ENCODE data around the gene LLCFC1.

The LLCFC1 gene

DNA sequence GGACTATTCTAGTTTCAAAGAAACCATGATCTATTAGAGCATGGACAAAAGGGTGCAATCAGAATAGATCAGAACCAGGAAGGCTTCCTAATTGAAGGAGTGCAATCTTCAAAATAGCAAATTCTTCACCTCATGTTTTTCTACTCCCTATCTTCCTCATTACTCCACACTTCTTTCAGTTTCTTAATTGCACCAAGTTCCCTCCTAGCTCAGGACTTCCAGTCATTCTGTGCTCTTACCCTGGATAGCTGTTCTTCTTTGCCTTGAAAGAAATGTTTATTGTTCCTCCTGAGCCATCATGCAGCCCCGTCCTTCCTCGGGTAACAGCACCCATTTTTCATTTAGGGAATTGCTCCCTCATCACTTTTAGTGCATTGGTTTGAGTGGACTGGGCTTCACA lies 28.8 kb upstream of the LLCFC1 start:
- no peak for DNase-seq (ENCODE audit: low read depth in 2 of 2)

DNA sequence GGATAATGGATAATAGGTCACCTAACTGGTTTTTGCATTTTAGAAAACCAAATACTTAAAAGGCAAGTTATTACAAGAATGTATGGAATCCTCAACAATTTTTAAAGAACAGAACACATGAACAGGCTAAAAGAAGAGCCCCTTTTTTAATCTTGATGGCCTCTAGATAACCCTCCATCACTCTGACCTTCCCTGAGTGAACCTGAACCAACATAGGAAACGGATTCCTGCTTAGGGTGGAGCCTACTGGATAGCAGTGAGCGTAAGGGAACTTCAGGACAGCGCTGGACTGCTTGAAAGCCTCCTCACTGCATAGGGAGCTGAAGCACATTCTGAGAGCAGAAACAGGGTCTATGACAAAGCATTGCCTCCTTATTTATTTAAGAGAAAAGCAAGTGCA lies 26.2 kb upstream of the LLCFC1 start:
- no peak for DNase-seq (ENCODE audit: low read depth in 2 of 2)

DNA sequence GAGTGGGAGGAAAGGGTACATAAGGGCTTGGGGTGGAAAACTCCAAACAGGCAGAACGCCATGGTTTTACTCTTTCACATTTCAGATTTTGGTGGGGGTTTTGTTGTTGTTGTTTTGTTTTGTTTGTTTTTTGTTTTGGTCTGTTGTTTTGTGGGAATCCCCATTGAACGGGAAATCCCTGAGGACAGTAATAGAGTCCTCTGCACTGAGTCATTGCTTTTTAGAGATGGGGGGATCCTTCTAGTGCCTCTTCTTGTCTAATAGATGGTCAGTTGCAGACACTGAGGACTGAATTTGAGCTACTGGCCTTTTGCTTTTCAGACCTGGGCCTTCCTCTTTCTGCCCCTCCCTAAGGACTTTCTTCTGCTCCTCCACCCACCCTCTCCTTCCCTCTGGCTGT lies 25.7 kb upstream of the LLCFC1 start:
- DNase-seq (ENCODE audit: low read depth in 2 of 2): no peak

- no peak for DNase-seq (ENCODE audit: low read depth in 2 of 2)
These were observed 25.2 kb upstream of the LLCFC1 start for GRCh38 chr7:142914121-142914520.

DNA sequence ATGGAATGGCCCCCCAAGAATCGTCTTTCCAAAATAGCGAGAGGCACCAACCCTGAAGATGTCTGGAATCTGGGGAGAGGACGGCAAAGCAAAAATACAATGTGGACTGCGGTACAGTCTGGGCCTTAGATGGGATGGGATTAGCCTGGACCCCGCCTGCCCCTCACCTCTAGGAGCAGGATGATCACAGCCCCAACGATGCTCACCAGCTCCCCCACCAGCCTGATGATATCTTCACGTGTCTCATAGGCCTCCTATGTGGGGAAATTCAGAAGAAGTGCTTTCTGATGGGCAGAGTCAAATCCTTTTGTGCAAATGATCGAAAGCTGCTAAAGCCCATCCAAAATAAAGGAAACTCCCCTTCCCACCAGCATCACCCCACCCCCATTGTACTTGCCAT lies 24.0 kb upstream of the LLCFC1 start:
- no peak for DNase-seq (ENCODE audit: low read depth in 2 of 2)

DNA sequence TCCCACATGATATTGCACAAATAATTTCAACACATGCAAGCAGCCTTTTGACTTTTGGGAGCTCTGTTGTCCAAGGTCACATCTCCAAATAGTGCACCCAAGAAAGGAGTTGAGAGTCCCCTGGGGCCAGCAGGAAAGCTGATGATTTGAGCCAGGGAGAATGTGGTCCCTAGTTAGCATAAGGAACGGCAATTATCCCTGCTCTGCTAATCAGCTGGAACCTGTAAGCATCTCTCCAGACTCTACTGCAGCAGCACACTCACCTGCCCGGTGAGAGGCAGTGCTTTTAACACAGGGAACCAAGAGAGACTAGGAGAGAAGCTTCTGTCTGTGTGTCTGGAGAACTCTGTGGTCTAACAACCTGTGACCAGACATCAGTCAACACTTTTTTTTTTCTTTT lies 22.8 kb upstream of the LLCFC1 start:
- DNase-seq (ENCODE audit: low read depth in 2 of 2): no peak

DNA sequence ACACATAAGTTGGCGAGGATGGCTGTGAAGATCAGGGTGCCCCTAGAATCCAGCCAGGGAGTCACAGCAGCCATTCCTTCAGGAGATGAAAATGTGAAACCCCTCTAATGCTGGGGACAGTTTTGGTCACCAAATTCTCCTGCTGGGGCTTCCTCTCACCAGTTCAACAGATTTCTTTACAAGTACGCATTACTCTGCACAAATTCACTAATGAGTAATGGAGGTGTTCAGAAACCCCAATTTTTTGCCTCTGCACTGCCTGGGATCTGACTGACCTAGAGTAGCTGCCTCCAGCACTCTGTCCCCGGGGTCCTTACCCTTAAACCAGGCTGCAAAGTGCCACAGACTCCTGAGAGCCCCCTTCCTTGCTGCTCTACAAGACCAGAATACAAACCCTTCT lies 21.8 kb upstream of the LLCFC1 start:
- DNase-seq (ENCODE audit: low read depth in 2 of 2): no peak

- no peak for DNase-seq (ENCODE audit: low read depth in 2 of 2)
These were observed 20.4 kb upstream of the LLCFC1 start for GRCh38 chr7:142918901-142919300.

DNA sequence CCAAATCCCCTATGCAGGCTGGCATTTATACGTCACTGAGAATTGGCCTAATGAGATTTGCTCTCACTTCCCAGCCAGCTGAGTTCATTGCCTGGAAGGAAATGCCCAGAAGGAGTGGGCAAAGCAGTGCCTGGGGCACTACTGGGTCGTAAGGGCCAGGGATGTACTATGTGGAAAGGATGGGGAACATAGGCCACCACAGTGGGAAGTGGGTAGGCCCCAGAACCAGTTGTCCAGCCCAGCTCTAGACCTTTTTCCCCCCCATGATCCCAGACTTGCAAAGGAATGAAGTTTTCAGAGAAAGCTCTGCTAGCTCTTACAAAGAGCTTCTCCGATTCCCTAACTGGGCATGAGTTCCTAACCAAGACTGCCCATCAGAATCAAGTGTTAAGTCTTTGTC lies 19.6 kb upstream of the LLCFC1 start:
- DNase-seq (ENCODE audit: low read depth in 2 of 2): no peak

- DNase-seq (ENCODE audit: low read depth in 2 of 2): no peak
These were observed 15.9 kb upstream of the LLCFC1 start for GRCh38 chr7:142923391-142923790.

DNA sequence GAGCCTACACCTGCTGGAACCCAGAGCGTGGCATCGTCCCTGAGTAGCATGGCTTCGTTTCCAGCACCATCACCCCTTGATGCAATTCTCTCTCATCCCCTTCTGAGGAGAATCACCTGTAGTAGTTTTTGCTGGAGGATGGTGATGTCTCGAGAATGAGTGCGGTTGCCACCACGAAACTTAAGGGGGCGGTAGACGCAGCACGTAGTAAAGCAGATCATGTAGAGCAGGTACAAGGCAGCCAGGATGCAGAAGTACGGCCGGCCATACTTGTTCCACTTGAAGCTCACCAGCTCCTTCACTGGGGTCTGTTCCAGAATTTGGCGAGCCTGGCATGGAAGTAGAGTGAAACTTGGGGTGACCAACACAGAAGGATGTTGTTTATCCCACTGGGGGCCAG lies 13.9 kb upstream of the LLCFC1 start:
- no peak for DNase-seq (ENCODE audit: low read depth in 2 of 2)

DNA sequence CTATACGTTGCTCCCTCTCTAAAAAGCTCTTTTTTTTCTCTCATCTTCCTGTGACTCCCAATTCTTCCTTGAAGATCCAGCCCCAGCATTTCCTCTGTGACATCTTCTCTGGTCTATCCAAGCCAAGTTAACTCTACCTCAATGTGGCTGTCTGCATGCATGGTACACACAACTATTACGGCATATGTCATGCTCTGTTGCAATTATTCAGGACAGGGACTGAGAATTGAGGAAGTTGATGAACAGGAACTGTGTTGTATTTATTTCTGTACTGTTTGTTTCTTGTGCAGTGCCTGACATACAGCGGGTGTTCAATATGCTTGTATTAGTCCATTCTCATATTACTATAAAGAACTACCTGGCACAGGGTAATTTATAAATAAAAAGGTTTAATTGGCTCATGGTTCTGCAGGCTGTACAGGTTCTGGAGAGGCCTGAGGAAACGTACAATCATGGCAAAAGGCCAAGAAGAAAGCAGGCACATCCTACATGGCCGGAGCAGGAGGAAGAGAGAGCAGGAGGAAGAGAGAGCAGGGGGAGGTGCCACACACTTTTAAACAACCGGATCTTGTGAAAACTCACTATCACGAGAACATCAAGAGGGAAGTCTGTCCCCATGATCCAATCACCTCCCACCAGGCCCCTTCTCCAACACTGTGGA lies 12.1 kb upstream of the LLCFC1 start:
- DNase-seq (ENCODE audit: low read depth in 2 of 2): no peak

- DNase-seq (ENCODE audit: low read depth in 2 of 2): no peak
These were observed 11.3 kb upstream of the LLCFC1 start for GRCh38 chr7:142927949-142928348.

- DNase-seq (ENCODE audit: low read depth in 2 of 2): no peak
These were observed 9.1 kb upstream of the LLCFC1 start for GRCh38 chr7:142930126-142930730.

- no peak for DNase-seq (ENCODE audit: low read depth in 2 of 2)
These were observed 6.7 kb upstream of the LLCFC1 start for GRCh38 chr7:142932386-142933091.

- no peak for DNase-seq (ENCODE audit: low read depth in 2 of 2)
These were observed 6.2 kb upstream of the LLCFC1 start for GRCh38 chr7:142933092-142933475.

DNA sequence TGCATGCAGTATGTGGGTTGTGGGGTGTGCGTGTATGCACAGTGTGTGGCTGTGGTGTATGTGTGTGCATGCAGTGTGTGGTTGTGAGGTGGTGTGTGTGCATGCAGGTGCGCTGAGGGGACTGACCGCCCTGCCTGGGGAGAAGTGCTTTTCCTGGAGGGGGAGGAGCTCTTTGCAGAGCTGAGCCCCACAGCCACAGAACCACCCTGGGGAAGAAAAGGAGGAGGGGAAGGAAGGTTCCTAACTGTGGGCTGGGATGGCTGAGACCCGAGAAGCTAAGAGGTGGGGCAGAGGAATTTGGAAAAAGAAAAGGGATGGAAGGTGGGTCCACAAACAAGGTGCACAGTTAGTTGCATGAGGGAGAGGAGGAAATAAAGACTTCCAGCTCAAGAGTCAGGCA lies 5.7 kb upstream of the LLCFC1 start, which contains the start of gene TRPV5:
Gene TRPV5, minus strand, starts transcription at position 123 of the 400 bp plus-strand sequence. CDS start 287 bp downstream, outside the sequence.
- no peak for DNase-seq (ENCODE audit: low read depth in 2 of 2)

DNA sequence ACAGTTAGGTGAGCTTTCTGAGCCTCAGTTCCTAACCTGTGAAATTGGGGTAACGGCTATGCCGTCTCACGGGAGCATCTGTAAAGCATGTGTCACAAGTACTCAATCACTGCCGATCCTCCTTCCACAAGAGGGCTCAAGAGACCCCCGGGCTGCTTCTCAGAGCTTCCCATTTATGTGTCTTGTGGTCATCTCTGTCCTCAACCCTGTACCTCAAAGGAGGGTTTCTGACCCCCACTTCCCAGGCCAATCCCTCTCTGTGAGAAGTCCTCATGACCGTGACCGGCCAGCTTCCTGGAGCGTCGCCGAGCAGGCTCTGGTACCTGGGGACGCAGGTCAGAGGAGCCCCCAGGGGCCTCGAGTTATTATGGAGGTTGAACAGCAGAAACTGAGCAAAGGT lies 5.2 kb upstream of the LLCFC1 start:
- DNase-seq (ENCODE audit: low read depth in 2 of 2): no peak

DNA sequence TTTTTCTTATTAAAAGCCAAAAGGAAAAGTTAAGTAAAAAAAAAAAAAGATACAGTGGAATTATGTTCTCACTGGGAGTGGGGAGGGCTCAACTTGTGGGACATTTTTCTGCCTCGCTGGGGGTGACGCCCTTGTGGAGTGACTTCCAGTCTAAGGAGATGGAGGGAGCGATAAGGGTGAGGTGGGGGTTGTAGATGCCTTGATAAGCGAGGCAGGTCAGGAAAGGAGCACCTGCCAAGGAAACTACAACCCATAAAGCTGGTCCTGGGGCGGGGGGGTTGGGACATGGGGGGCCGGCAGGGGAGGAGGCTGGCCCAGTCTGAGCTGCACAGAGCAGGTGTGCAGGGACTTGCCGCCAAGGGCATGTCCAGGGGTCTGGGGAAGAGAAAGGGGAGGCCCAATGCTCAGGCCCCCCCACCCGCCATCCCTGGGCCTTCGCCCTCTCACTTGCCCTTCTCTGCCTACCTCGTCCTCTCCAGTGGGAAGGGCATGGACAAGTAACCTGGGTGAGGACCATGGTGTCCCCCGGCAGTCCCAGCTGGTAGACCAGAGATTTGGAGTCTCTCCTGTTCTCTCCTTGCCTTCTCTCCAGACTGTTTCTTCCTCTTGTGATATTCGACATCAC lies 3.2 kb upstream of the LLCFC1 start:
- DNase-seq (ENCODE audit: low read depth in 2 of 2): no peak

- DNase-seq (ENCODE audit: low read depth in 2 of 2): no peak
These were observed 673 bp upstream of the LLCFC1 start for GRCh38 chr7:142938611-142939010.

DNA sequence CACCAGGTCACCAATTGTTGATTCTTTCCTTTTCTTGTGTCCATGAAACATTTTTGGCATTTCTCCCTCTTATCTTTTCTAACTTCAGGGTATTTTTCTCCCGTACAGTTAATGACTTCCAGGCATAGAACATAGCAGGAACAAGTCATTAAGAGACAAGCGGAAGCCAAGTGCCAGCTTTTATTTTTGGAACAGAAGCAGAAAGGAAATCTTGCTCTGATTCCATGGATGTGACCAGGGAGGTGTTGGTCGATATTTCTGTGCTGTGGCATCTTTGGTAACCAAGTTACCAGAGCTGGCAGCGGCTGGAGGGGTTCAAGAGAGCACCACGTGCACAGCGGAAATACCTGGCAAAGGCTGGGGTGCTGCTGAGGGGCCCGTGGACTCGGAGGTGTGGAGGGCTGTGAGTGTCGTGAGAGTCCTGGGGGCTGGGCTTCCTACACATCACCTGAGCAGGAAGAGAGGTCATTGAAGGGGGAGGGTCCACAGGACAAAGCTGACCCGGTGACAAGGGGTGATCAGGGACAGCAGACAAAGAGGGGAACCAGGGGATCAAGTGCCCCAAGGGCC lies 1.8 kb downstream of the LLCFC1 start:
- no peak for DNase-seq (ENCODE audit: low read depth in 2 of 2)

DNA sequence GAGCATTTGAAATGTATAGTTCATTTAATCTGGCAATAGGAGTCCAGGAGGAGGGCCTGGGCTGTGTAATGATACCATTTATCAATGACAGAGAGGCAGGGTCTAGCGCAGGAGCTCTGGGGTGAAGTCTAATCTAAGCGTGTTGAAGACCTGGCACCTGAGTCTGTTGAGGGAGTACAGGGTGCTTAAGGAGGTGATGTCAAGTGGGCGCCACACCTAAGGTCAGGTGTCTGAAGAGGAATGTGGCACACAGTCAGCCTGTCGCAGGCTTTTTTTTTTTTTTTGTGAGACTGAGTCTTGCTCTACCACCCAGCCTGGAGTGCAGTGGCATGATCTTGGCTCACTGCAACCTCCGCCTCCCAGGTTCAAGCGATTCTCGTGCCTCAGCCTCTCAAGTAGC lies 2.3 kb downstream of the LLCFC1 start:
- no peak for DNase-seq (ENCODE audit: low read depth in 2 of 2)

All from stimulated activated CD4-positive, alpha-beta T cell treated with anti-CD3 and anti-CD28 coated beads, Interleukin-4, amount 100 ng/mL, for 48 hours (primary cell).